ENCODE measurements around the gene COX20. TPM values are rescaled to one million over a fixed set of nuclear protein-coding genes. Genes with fewer than 3 reads are reported as not detected.

Gene COX20
- polyA plus RNA-seq, 3 donors: 15.8 to 21.6 (median 17.9) TPM

GRCh38 chr1:244843148-244843978 lies 7.9 kb downstream of the COX20 start:
- Histone ChIP-seq H2AFZ (ENCODE audit: insufficient read depth, low read depth, low read length, poor library complexity, severe bottlenecking) (no peak overlapping the region), H3K4me1 (ENCODE audit: control insufficient read depth in 1 of 2, insufficient read depth in 2 of 2, low read length in 2 of 2) (no peaks in the 10 kb centered on the region), H3K4me2 (replicated peaks; ENCODE audit: extremely low read depth, low read length, poor library complexity, severe bottlenecking) (no peak overlapping the region), H3K4me3 (replicated peaks in 1 of 3; ENCODE audit: low read depth in 2 of 3, low read length in 3 of 3) (no peak overlapping the region), H3K9me3 (replicated peaks in 1 of 2; ENCODE audit: control insufficient read depth in 1 of 2, insufficient read depth in 1 of 2, low read length in 2 of 2) (no peaks in the 10 kb centered on the region), H4K20me1 (ENCODE audit: insufficient read depth, low read length) (peaks cover 74% of the 10 kb centered on the region), H3K9ac (ENCODE audit: insufficient read depth, low read length, poor library complexity, severe bottlenecking) (no peak overlapping the region), H3K27me3 (ENCODE audit: control insufficient read depth in 2 of 2, insufficient read depth in 2 of 2, low read length in 2 of 2) (no peaks in the 10 kb centered on the region), H3K36me3 (replicated peaks in 1 of 2; ENCODE audit: control insufficient read depth in 1 of 2, insufficient read depth in 2 of 2, low read length in 2 of 2) (peaks cover 76 to 89% of the 10 kb centered on the region in 2 donors), H3K27ac (ENCODE audit: low read depth in 1 of 2, low read length in 2 of 2) (no peak overlapping the region), H3K79me2 (ENCODE audit: insufficient read depth, low read length) (peaks cover 97% of the 10 kb centered on the region)
- Mint-ChIP-seq H3K36me3 (peaks cover 76 to 91% of the 10 kb centered on the region in 2 donors), H3K27me3 (ENCODE audit: low read depth in 3 of 3) (no peaks in the 10 kb centered on the region), H3K4me1 (peaks cover 13% of the 10 kb centered on the region), H3K27ac (peak overlapping the region in 1 of 7 donors; percentile 4), H3K4me3 (no peak overlapping the region), H3K9me3 (no peaks in the 10 kb centered on the region)
- WGBS (ENCODE audit: insufficient coverage): no CpG with 5 or more reads among the region's 6 CpGs
- no peak for TF ChIP-seq CTCF (IDR thresholded peaks at IDR 0.05)
- DNase-seq: no peak
- intact Hi-C loops (cut with micrococcal nuclease): no loop called here

- Histone ChIP-seq H4K20me1 (ENCODE audit: insufficient read depth, low read length) (peaks cover 85% of the 10 kb centered on the region), H2AFZ (ENCODE audit: insufficient read depth, low read depth, low read length, poor library complexity, severe bottlenecking) (no peak overlapping the region), H3K4me3 (replicated peaks in 1 of 3; ENCODE audit: low read depth in 2 of 3, low read length in 3 of 3) (no peak overlapping the region), H3K27ac (ENCODE audit: low read depth in 1 of 2, low read length in 2 of 2) (no peak overlapping the region), H3K27me3 (ENCODE audit: control insufficient read depth in 2 of 2, insufficient read depth in 2 of 2, low read length in 2 of 2) (no peaks in the 10 kb centered on the region), H3K79me2 (ENCODE audit: insufficient read depth, low read length) (peaks cover 98% of the 10 kb centered on the region), H3K36me3 (replicated peaks in 1 of 2; ENCODE audit: control insufficient read depth in 1 of 2, insufficient read depth in 2 of 2, low read length in 2 of 2) (peaks cover 86 to 99% of the 10 kb centered on the region in 2 donors), H3K9ac (ENCODE audit: insufficient read depth, low read length, poor library complexity, severe bottlenecking) (no peak overlapping the region), H3K4me1 (ENCODE audit: control insufficient read depth in 1 of 2, insufficient read depth in 2 of 2, low read length in 2 of 2) (no peaks in the 10 kb centered on the region), H3K9me3 (replicated peaks in 1 of 2; ENCODE audit: control insufficient read depth in 1 of 2, insufficient read depth in 1 of 2, low read length in 2 of 2) (no peaks in the 10 kb centered on the region), H3K4me2 (replicated peaks; ENCODE audit: extremely low read depth, low read length, poor library complexity, severe bottlenecking) (no peak overlapping the region)
- intact Hi-C loops (cut with micrococcal nuclease): no loop called here
- DNase-seq: no peak
- Mint-ChIP-seq H3K4me1 (peaks cover 8% of the 10 kb centered on the region), H3K27ac (peak overlapping the region in 1 of 7 donors; percentile 32), H3K27me3 (ENCODE audit: low read depth in 3 of 3) (no peaks in the 10 kb centered on the region), H3K9me3 (no peaks in the 10 kb centered on the region), H3K36me3 (peaks cover 79 to 91% of the 10 kb centered on the region in 2 donors), H3K4me3 (no peak overlapping the region)
- no peak for TF ChIP-seq CTCF (IDR thresholded peaks at IDR 0.05)
- 97% methylated on average over 11 of the region's 13 CpGs for WGBS (ENCODE audit: insufficient coverage)
These were observed 9.0 kb downstream of the COX20 start for GRCh38 chr1:244844155-244845121.
